Spinal cord (tissue), 10 donors: Measurements from ENCODE around the gene DPY19L1. TPM values are rescaled to one million over a fixed set of nuclear protein-coding genes. Genes with fewer than 3 reads are reported as not detected.
A peak's percentile ranks its signal among the peaks of the same experiment; 100 is the strongest.
"Not testable (repeated sequence)": the region's sequence is repeated elsewhere in the genome, so short reads cannot be mapped to it uniquely, and the experiment has no call there.

Source experiments
- DNase-seq, 6 donors: peaks; one replicate each; pipeline versions ENCODE4 v3.0.0 to v3.0.0-alpha.2; 2013 to 2015; ENCODE audit warnings: low spot score in 6 of 6, low read depth in 4 of 6
- H3K27ac ChIP-seq: one replicate; pipeline ENCODE4 v1.5.1; 2013; ENCODE audit warnings: low read depth, low read length, control low read depth
- H3K27me3 ChIP-seq: one replicate; pipeline ENCODE4 v1.6.1; 2013; ENCODE audit warnings: low read length; ENCODE audit not compliant: control insufficient read depth, insufficient read depth
- H3K36me3 ChIP-seq: one replicate; pipeline ENCODE4 v1.6.1; 2013; ENCODE audit warnings: low read length; ENCODE audit not compliant: control insufficient read depth, insufficient read depth
- H3K4me1 ChIP-seq: one replicate; pipeline ENCODE4 v1.6.1; 2013; ENCODE audit warnings: low read length; ENCODE audit not compliant: control insufficient read depth, insufficient read depth
- H3K4me3 ChIP-seq: one replicate; pipeline ENCODE4 v1.5.1; 2013; ENCODE audit warnings: low read depth, low read length, control low read depth
- H3K9me3 ChIP-seq: one replicate; pipeline ENCODE4 v1.6.1; 2013; ENCODE audit warnings: low read length; ENCODE audit not compliant: control insufficient read depth, insufficient read depth
- WGBS: methylation state at CpG from one replicate; pipeline ENCODE4 v1.1.5; 2013; ENCODE audit warnings: missing lambda C conversion rate; ENCODE audit not compliant: insufficient coverage; 5-methylcytosine and 5-hydroxymethylcytosine counted together
- long read RNA-seq, 4 donors: transcript quantifications; one replicate each; lab custom pipeline, GENCODE V29; 2026
- polyA plus RNA-seq, 2 donors: library from polyadenylated mRNA; unstranded; fragments of 120-200 nt; gene quantifications; one replicate each; pipeline ENCODE4 v1.2.1, GENCODE V29; 2013; ENCODE audit not compliant: insufficient read length in 2 of 2
- total RNA-seq, 2 donors: library from RNA; depleted of rRNA in 1 of 2; stranded (reverse); fragments of 120-200 nt in 1 of 2; fragments of >200 nt in 1 of 2; gene quantifications; one replicate each; pipeline versions ENCODE4 v1.2.3 to v1.2.4, GENCODE V29; 2013 to 2014
- donor health status: healthy.

DPY19L1 gene
- total RNA-seq: 10 to 100 TPM; 52.5 to 54.1 TPM
- 10 to 100 TPM; 31.7 to 32.3 TPM for polyA plus RNA-seq
- long read RNA-seq, donor 1: 0 reads
- long read RNA-seq, donor 2: 0 reads
- long read RNA-seq, donor 3, full-length matches to known transcripts: 3 of 3 reads
- long read RNA-seq, donor 3, partial matches to known transcripts: 0 of 3 reads
- long read RNA-seq, donor 3, other reads (novel, unspliced or antisense): 0 of 3 reads
- long read RNA-seq, donor 4, full-length matches to known transcripts: 3 of 3 reads
- long read RNA-seq, donor 4, partial matches to known transcripts: 0 of 3 reads
- long read RNA-seq, donor 4, other reads (novel, unspliced or antisense): 0 of 3 reads

DNA sequence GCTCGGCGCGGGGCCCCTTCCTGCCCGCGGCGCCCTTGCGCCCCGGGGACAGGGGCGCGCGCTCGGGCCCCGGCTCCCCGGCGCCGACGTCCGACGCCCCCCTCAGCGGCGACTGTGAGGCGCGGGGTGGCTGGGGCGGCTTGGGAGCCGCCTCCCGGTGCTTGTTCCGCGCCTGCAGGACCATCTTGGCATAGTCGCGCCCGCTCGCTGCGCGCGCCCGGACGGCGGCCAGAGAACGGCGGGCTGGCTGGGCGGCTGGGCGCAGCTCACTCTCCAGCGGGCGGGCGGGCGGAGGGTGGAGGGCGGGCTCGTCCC is at the start of gene DPY19L1:
Gene DPY19L1 (minus strand): TSS at position 275 of the 315 bp plus-strand sequence. CDS start 91 bp downstream, at position 184.
- Histone ChIP-seq H3K36me3 (no peaks in the 10 kb centered on the region), H3K27ac (peak within 1 kb of the TSS; percentile 85), H3K9me3 (no peaks in the 10 kb centered on the region), H3K4me3 (peak within 1 kb of the TSS; percentile 82), H3K4me1 (peaks cover 4% of the 10 kb centered on the region), H3K27me3 (no peaks in the 10 kb centered on the region)
- DNase-seq: no peak
- 0% methylated on average over 46 of the region's 48 CpGs for WGBS

DNA sequence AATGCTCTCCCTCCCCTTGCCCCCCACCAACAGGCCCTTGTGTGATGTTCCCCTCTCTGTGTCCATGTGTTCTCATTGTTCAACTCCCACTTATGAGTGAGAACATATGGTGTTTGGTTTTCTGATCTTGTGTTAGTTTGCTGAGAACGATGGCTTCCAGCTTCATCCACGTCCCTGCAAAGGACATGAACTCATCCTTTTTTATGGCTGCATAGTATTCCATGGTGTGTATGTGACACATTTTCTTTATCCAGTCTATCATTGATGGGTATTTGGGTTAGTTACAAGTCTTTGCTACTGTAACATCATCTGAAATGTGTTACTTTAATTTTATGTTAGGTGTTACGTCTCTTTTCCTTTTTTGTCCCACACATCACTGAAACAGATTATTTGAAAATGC is 42.2 kb upstream of the DPY19L1 start:
- H3K27ac ChIP-seq, H3K4me3 ChIP-seq, H3K4me1 ChIP-seq, H3K27me3 ChIP-seq, H3K36me3 ChIP-seq, DNase-seq, H3K9me3 ChIP-seq: not testable (repeated sequence)
- WGBS: no CpG with 5 or more reads among the region's 3 CpGs

DNA sequence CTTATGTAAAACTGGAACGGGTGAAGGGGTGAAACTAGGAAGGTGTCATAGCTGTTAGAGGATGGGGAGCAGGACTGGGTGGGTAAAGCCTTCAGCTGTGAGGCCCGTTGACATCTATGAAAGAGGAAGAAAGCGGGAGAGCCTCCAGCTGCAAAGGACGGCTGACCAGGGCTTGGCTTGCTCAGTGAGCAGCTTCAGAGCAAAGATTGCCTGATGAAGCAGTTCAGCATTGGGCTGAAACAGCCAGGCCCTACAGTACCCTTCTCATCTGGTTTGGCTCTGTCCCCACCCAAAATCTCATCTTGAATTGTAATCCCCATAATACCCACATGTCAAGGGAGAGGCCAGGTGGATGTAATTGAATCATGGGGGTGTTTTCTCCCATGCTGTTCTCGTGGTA is 36.7 kb upstream of the DPY19L1 start:
- DNase-seq, H3K4me3 ChIP-seq, H3K27ac ChIP-seq, H3K9me3 ChIP-seq, H3K4me1 ChIP-seq, H3K36me3 ChIP-seq, H3K27me3 ChIP-seq: not testable (repeated sequence)
- 86% methylated on average over 3 of the region's 5 CpGs for WGBS

DNA sequence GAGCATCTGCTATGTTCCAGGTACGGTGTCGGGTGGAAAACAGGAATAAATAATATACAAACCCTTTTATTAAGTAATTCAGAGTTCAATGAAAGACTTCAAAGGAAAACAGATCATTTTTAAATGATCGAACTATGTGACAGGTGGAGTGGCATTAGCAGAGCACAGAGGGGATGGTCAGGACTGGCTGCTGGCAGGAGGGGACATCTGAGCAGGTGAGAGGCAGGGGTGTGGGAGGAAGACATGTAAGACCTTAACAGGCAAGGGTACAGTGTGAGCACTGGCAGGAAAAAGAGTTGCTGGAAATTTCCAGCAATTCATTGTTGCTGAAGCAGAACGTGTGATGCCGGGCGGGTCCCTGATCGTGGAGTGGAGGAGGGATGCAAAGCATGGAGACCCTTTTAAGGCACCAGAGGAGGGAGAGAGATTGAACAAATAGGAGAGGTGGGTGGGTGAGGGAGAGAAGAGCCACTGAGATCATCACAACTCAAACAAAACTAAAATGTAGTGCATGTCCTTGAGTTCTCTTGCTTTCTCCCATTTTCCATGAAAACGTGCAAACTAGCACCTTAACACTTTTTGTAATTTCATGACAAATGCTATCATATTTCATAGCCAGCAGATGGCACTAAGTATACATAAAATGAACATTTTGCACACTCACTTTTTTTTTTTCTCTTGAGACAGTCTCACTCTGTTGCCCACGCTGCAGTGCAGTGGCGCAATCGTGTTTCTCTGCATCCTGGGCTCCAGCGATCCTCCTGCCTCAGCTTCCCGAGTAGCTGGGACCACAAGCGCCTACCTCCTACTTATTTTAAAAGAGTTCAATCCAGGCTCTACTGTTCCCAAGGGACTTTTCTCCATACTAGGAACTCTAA is 35.9 kb upstream of the DPY19L1 start:
- peak in 2 of 6 donors; percentile 21 to 57 for DNase-seq
- 53% methylated on average over 8 of the region's 14 CpGs for WGBS
- not testable (repeated sequence) for H3K4me3 ChIP-seq

DNA sequence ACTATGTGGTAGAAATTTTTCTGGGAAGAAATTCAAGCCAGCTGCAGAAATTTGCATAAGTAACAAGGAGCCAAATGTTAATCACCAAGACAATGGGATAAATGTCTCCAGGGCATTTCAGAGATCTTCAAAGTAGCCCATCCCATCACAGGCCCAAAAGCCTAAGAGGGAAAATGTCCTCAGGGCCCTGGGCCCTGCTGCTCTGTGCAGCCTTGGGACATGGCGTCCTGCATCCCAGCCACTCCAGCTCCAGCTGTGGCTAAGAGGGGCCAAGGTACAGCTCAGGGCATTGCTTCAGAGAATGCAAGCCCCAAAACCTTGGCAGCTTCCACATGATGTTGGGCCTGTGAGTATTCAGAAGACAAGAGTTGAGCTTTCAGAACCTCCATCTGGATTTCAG is 31.8 kb upstream of the DPY19L1 start:
- not testable (repeated sequence) for H3K36me3 ChIP-seq, H3K9me3 ChIP-seq, H3K27ac ChIP-seq, H3K27me3 ChIP-seq, H3K4me1 ChIP-seq, H3K4me3 ChIP-seq, DNase-seq
- WGBS: no CpG with 5 or more reads among the region's 1 CpG

More for the DNA sequence above, 35.9 kb upstream of the DPY19L1 start:
- not testable (repeated sequence) for H3K9me3 ChIP-seq, H3K27ac ChIP-seq, H3K27me3 ChIP-seq, H3K4me1 ChIP-seq, H3K36me3 ChIP-seq

DNA sequence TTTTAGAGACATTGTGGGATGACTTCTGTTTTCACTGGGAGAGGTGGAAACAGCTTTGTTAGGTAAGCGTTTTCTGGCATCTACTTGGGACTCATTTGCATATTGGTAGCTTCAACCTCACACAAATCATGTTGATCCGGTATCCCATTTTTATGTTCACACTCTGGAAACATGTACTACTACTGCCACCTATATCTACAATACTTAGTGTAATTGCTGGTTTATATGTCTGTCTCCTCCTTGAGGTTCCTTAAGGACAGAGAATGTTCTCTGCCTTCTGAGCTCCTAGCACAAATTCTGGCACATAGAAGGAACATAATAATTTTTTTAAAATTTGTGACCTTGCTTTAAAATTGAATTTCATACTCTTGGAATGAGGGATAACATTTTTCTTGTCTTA is 28.1 kb upstream of the DPY19L1 start:
- H3K9me3 ChIP-seq, H3K4me1 ChIP-seq, H3K4me3 ChIP-seq, H3K36me3 ChIP-seq, H3K27me3 ChIP-seq, H3K27ac ChIP-seq, DNase-seq: not testable (repeated sequence)
- no CpG with 5 or more reads among the region's 2 CpGs for WGBS

DNA sequence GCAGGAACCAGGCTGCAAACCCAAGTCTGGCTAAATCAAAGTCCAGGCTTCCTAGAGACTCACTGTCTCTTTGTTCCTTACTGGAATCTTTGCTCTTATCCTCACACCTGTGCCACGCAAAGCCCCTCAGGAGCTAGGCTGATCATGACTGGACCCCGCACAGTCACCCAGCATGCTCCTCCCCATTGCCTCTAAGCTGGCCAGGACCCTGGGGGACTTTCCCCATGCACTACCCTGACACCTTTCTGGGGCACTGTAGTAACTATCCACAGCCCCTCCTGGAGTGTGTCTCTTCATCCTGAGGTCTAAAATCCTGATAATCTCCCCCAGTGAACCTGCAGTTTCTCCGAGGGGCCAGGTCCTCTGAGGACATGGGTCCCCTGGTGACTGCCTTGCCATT is 21.3 kb upstream of the DPY19L1 start:
- not testable (repeated sequence) for H3K27me3 ChIP-seq, H3K27ac ChIP-seq, H3K9me3 ChIP-seq, H3K36me3 ChIP-seq, DNase-seq, H3K4me1 ChIP-seq, H3K4me3 ChIP-seq
- WGBS: 100% methylated on average over 3 of the region's 3 CpGs

DNA sequence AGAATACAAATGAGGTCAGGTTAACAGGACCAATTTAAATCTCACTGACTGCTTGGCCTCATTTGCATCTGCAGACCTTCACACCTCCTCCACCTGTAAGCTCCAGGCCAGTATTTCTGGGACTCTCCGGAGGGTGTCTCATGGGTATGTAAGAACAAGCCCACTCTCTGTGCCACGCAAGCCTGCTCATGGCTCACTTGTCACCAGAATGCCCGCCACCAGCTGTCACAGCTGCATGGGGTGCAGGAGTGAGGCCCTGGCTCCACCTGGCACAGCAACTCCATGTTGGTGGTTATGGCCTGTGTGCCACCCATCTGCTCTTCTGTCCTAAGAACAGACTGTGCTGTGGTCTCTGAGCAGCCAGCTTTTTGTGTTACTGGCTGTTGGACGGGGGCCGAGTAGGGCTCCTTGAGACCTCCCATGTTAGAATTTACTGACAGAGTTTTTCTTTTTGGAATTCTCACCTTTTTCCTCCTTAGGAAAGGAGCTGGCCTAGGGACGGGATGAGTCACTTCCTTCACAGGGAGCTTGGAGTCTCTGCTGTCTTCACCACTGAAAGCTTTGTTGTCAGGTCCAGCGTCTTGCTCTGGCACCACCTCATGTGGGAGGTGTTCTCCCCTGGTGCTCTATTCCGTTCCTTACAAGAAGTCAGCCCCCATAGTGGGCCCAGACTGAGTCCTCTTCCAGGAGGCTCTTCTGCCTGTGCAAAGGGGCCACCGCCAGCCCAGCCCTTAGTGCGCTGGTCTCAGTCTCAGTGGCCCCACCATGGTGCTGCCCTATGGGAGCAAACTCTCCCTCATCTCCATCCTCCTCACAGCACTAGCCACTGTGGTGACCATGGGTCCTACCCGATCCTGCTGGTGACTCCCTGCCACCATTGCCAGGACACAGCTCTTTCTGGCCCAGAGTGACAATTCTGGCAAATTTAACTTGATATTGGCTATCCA is 20.5 kb upstream of the DPY19L1 start:
- not testable (repeated sequence) for H3K9me3 ChIP-seq, H3K4me3 ChIP-seq, DNase-seq, H3K4me1 ChIP-seq, H3K27ac ChIP-seq, H3K27me3 ChIP-seq, H3K36me3 ChIP-seq
- WGBS: 91% methylated on average over 7 of the region's 11 CpGs

DNA sequence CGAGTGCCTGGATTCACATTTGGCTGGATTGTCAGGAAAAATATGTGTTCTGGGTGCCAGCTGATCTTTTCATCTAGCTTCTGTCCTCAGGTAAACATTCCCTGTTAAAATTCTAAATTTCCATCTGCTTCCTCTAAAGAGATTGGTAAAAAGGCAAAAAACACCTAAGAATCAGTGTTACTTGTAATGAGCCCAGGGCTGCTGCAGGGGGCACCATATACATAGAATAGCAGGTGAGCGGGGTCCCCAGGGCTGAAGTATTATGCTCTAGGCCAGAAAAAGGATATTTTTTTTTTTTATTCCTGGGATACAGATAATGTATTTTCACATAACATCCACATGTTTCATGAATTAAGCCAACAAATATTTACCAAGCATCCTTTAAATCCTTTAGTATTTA is 18.4 kb upstream of the DPY19L1 start:
- H3K27me3 ChIP-seq, H3K36me3 ChIP-seq, H3K9me3 ChIP-seq, H3K27ac ChIP-seq, DNase-seq, H3K4me3 ChIP-seq, H3K4me1 ChIP-seq: not testable (repeated sequence)
- WGBS: 60% methylated on average over 1 of the region's 2 CpGs
